Measurements from ENCODE around the gene TSHB. TPM values are rescaled to one million over a fixed set of nuclear protein-coding genes. Genes with fewer than 3 reads are reported as not detected.
A peak's percentile ranks its signal among the peaks of the same experiment; 100 is the strongest.

TSHB gene
- polyA plus RNA-seq, 3 donors, result 0.20 to 0.54 TPM; not detected in 1

GRCh38 chr1:115077286-115077983 is 47.8 kb downstream of the TSHB start:
- DNase-seq (ENCODE audit: extremely low read depth in 1 of 11, low read depth in 9 of 11, low spot score in 4 of 11), result no peak

GRCh38 chr1:115077984-115078330 is 48.3 kb downstream of the TSHB start:
- DNase-seq (ENCODE audit: extremely low read depth in 1 of 11, low read depth in 9 of 11, low spot score in 4 of 11), result no peak

- no peak for DNase-seq (ENCODE audit: extremely low read depth in 1 of 11, low read depth in 9 of 11, low spot score in 4 of 11)
These were observed 49.1 kb downstream of the TSHB start for GRCh38 chr1:115078708-115079107.

- peak in 1 of 11 donors; percentile 43 for DNase-seq (ENCODE audit: extremely low read depth in 1 of 11, low read depth in 9 of 11, low spot score in 4 of 11)
These were observed 53.3 kb downstream of the TSHB start for GRCh38 chr1:115082949-115083348.

Other genes starting within 250 kb of the TSHB start
- 10 to 100 TPM; 53.1 to 64.5 (median 59.9) TPM for gene SIKE1, start 249.1 kb upstream of the TSHB start, polyA plus RNA-seq (ENCODE audit: insufficient read length in 3 of 3)
- under 1 TPM; 0.44 to 0.53 (median 0.50) TPM for gene SYCP1, start 175.0 kb upstream of the TSHB start, polyA plus RNA-seq (ENCODE audit: insufficient read length in 3 of 3)
- 10 to 100 TPM; 34.2 to 37.8 (median 34.5) TPM for gene TSPAN2, start 59.7 kb downstream of the TSHB start, polyA plus RNA-seq (ENCODE audit: insufficient read length in 3 of 3)